PC-9 (cell line): Measurements from ENCODE around the gene TH.

ENCODE experiments used
- CTCF ChIP-seq: fragments of 200-600 bp; sonication (generic); conservative IDR thresholded peaks from 2 replicates; pipeline ENCODE4 v1.6.1; 2017; ENCODE audit warnings: mixed run types, antibody characterized with exemption, mild to moderate bottlenecking, moderate library complexity
- EZH2 ChIP-seq: fragments of 200-600 bp; sonication (generic); IDR thresholded peaks from 2 replicates; pipeline ENCODE4 v1.8.0; 2017; ENCODE audit warnings: antibody characterized with exemption, low read depth

- TF ChIP-seq CTCF (no peak), EZH2 (no peak)
Measured at GRCh38 chr11:2142300-2142759, 29.3 kb downstream of the TH start.
